Panc1 (cell line): ENCODE measurements around the gene SERTM2. TPM values are rescaled to one million over a fixed set of nuclear protein-coding genes. Genes with fewer than 3 reads are reported as not detected.

Experiments used
- ATAC-seq: fragments of 200-7000 bp; cut with Tn5 transposase; 2 replicates; pipeline ENCODE4 v1.9.1; 2020; ENCODE audit warnings: mild to moderate bottlenecking, moderate library complexity
- BruUV-seq: library from RNA; stranded (reverse); fragments of 400-500 nt; replicated peaks from 2 replicates; lab custom pipeline; 2021; lab: Mats Ljungman, UMichigan
- CTCF ChIA-PET: fragments of 300-600 bp; sonication (Branson Sonifier 250); formaldehyde crosslinking; loops from one replicate; lab custom pipeline; 2022; ENCODE audit warnings: antibody characterized with exemption; lab: Charles Lee
- POLR2A ChIA-PET: fragments of 300-600 bp; sonication (Branson Sonifier 250); formaldehyde crosslinking; loops from one replicate; lab custom pipeline; 2022; ENCODE audit warnings: antibody characterized with exemption; lab: Charles Lee
- DNase-seq: peaks from one replicate; pipeline ENCODE4 v3.0.0-alpha.2; 2010; ENCODE audit warnings: low read depth, low spot score
- H3K27ac ChIP-seq: 2 replicates; pipeline ENCODE4 v1.5.1; 2011; ENCODE audit warnings: mild to moderate bottlenecking, low read length, inconsistent platforms
- H3K27me3 ChIP-seq: fragments of 200-500 bp; sonication (Bioruptor generic); 2 replicates; pipeline ENCODE4 v1.6.0; 2014; ENCODE audit warnings: low read length, inconsistent platforms; ENCODE audit not compliant: control insufficient read depth, insufficient read depth
- H3K36me3 ChIP-seq: fragments of 200-500 bp; sonication (Bioruptor generic); 2 replicates; pipeline ENCODE4 v1.5.1; 2014; ENCODE audit warnings: inconsistent platforms, mild to moderate bottlenecking, low read length, moderate library complexity; ENCODE audit not compliant: control insufficient read depth, insufficient read depth
- H3K4me1 ChIP-seq: 2 replicates; pipeline ENCODE4 v1.5.1; 2011; ENCODE audit warnings: inconsistent platforms, mild to moderate bottlenecking, low read length, moderate library complexity; ENCODE audit not compliant: control insufficient read depth, insufficient read depth
- H3K4me3 ChIP-seq, 2 experiments: 2 replicates each; pipeline ENCODE4 v1.5.1; 2011 to 2012; ENCODE audit warnings: low read depth in 2 of 2, low read length in 2 of 2, mild to moderate bottlenecking in 2 of 2, inconsistent platforms in 1 of 2, moderate library complexity in 1 of 2
- H3K9me3 ChIP-seq: fragments of 200-500 bp; sonication (Bioruptor generic); 2 replicates; pipeline ENCODE4 v1.5.1; 2014; ENCODE audit warnings: low read depth, mild to moderate bottlenecking, inconsistent platforms, low read length, moderate library complexity; ENCODE audit not compliant: control insufficient read depth, insufficient read depth
- CTCF ChIP-seq: fragments of 450-650 bp; IDR thresholded peaks from 2 replicates; pipeline ENCODE4 v1.5.1; 2017; ENCODE audit warnings: mild to moderate bottlenecking
- POLR2AphosphoS5 ChIP-seq: IDR thresholded peaks from 2 replicates; pipeline ENCODE4 v1.6.1; 2012; ENCODE audit warnings: mild to moderate bottlenecking, low read depth, low read length, moderate library complexity
- REST ChIP-seq, 2 experiments: IDR thresholded peaks; 2 replicates each; pipeline ENCODE4 v1.6.1; 2011 to 2012; ENCODE audit warnings: low read depth in 2 of 2, control low read depth in 1 of 2, low read length in 1 of 2, mild to moderate bottlenecking in 1 of 2, moderate library complexity in 1 of 2; ENCODE audit not compliant: insufficient read depth in 1 of 2
- SIN3A ChIP-seq: IDR thresholded peaks from 2 replicates; pipeline ENCODE4 v1.6.1; 2012; ENCODE audit warnings: low read depth, mild to moderate bottlenecking, low read length, moderate library complexity, borderline replicate concordance; ENCODE audit not compliant: insufficient read depth
- TCF7L2 ChIP-seq: IDR thresholded peaks from 2 replicates; pipeline ENCODE4 v1.6.1; 2011; ENCODE audit warnings: mild to moderate bottlenecking, low read depth, low read length, inconsistent platforms
- in situ Hi-C: cut with HindIII; loops from 2 replicates; pipeline ENCODE4 v1.10.0; 2016; ENCODE audit warnings: low sequenced_read_pairs, low pct_unique_long_range_greater_than_20kb
- intact Hi-C: fragments of 100-400 bp; cut with micrococcal nuclease; formaldehyde crosslinking; loops from one replicate; pipeline ENCODE4 v1.10.0; 2022; ENCODE audit not compliant: unreplicated experiment
- total RNA-seq: library from RNA; stranded (reverse); gene quantifications from one replicate; pipeline ENCODE4 v1.2.1, GENCODE V29; 2021; ENCODE audit not compliant: unreplicated experiment

SERTM2 gene
- total RNA-seq, 1 experiment from 2014 or later, result not detected

- H3K36me3 ChIP-seq, result no peaks in the 10 kb centered on the region; the same call in 1 of the 2 replicates
- no peak overlapping the region for H3K27ac ChIP-seq
- CTCF ChIA-PET, result no interaction called here
- in situ Hi-C loops, result no loop called here
- H3K4me3 ChIP-seq, result no peak overlapping the region
- H3K9me3 ChIP-seq, result no peaks in the 10 kb centered on the region
- no peak for ATAC-seq
- no peaks in the 10 kb centered on the region for H3K4me1 ChIP-seq
- no peaks in the 10 kb centered on the region for H3K27me3 ChIP-seq
- POLR2A ChIA-PET, result no interaction called here
- no TSS peak for BruUV-seq
- no peak for DNase-seq
- intact Hi-C loops, result no loop called here
- TF ChIP-seq POLR2AphosphoS5 (no peak), SIN3A (no peak), CTCF (no peak), REST (IDR thresholded peaks at IDR 0.05; ENCODE audit: insufficient read depth in 1 of 2, low read depth in 2 of 2, low read length in 1 of 2) (no peak), TCF7L2 (no peak)
Observed at GRCh38 chrX:111505783-111506182, 5.7 kb upstream of the SERTM2 start.

GRCh38 chrX:111506826-111507225 lies 4.6 kb upstream of the SERTM2 start:
- no peak for TF ChIP-seq POLR2AphosphoS5
- TF ChIP-seq REST (IDR thresholded peaks at IDR 0.05; ENCODE audit: insufficient read depth in 1 of 2, low read depth in 2 of 2, low read length in 1 of 2), result no peak
- no peak for TF ChIP-seq SIN3A
- TF ChIP-seq TCF7L2, result no peak
- no peak for TF ChIP-seq CTCF
- DNase-seq (no peak), ATAC-seq (no peak)
- in situ Hi-C loops (no loop called here), intact Hi-C loops (no loop called here)
- no peak overlapping the region for H3K27ac ChIP-seq
- ChIA-PET POLR2A (no interaction called here), CTCF (no interaction called here)
- no peak overlapping the region for H3K4me3 ChIP-seq
- no peaks in the 10 kb centered on the region for H3K9me3 ChIP-seq
- BruUV-seq, result no TSS peak
- no peaks in the 10 kb centered on the region; the same call in 1 of the 2 replicates for H3K36me3 ChIP-seq
- H3K27me3 ChIP-seq, result no peaks in the 10 kb centered on the region
- no peaks in the 10 kb centered on the region for H3K4me1 ChIP-seq
